Measurements from ENCODE around the gene VCPKMT. TPM values are rescaled to one million over a fixed set of nuclear protein-coding genes. Genes with fewer than 3 reads are reported as not detected.

The VCPKMT gene
- total RNA-seq, 3 donors from 2014 or later: 5.0 to 8.5 (median 8.3) TPM

DNA sequence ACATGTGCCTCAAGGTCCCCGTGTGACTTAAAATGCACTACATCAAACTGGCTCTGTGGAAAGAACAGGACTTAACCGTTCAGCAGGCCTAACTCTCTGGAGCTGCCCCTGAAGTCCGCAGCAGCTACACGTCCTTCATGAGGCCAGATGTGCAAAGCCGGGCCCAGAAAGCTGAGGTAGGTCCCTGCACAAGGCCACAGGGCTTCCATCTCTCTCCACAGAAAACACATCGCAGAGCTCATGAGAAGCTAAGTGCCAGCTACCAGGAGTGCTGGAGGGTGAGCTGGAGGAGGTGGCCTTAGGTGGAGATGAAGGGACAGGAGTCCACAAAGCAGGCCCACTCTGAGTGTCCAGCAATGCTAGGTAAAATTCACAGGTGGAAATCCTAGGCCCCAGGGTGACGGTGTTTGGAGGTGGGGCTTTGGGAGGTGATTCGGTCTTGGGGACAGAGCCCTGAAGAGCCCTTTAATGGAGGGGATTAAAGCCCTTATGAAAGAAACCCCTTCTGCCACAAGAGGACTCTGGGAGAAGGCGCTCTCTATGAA, 52.4 kb downstream of the VCPKMT start:
- Histone ChIP-seq H3K27ac (peak overlapping the region in 1 of 2 donors; percentile 12), H3K9me3 (no peaks in the 10 kb centered on the region)
- intact Hi-C loops (cut with DNase I; ENCODE audit: low total_unique reads): no loop called here

GRCh38 chr14:50062438-50063085, 53.8 kb downstream of the VCPKMT start:
- intact Hi-C loops (cut with DNase I; ENCODE audit: low total_unique reads): no loop called here

More for the DNA sequence above, 52.4 kb downstream of the VCPKMT start:
- H3K4me1 ChIP-seq: peaks cover 0 to 10% of the 10 kb centered on the region in 2 donors
- no peak overlapping the region for H3K4me3 ChIP-seq
- H3K27me3 ChIP-seq: no peaks in the 10 kb centered on the region
- no peaks in the 10 kb centered on the region for H3K36me3 ChIP-seq
- no peak for TF ChIP-seq POLR2AphosphoS5 (IDR thresholded peaks at IDR 0.05)
- TF ChIP-seq POLR2A (IDR thresholded peaks at IDR 0.05): no peak
- TF ChIP-seq CTCF (IDR thresholded peaks at IDR 0.05): no peak
- no peak for DNase-seq (ENCODE audit: low spot score in 2 of 2)

DNA sequence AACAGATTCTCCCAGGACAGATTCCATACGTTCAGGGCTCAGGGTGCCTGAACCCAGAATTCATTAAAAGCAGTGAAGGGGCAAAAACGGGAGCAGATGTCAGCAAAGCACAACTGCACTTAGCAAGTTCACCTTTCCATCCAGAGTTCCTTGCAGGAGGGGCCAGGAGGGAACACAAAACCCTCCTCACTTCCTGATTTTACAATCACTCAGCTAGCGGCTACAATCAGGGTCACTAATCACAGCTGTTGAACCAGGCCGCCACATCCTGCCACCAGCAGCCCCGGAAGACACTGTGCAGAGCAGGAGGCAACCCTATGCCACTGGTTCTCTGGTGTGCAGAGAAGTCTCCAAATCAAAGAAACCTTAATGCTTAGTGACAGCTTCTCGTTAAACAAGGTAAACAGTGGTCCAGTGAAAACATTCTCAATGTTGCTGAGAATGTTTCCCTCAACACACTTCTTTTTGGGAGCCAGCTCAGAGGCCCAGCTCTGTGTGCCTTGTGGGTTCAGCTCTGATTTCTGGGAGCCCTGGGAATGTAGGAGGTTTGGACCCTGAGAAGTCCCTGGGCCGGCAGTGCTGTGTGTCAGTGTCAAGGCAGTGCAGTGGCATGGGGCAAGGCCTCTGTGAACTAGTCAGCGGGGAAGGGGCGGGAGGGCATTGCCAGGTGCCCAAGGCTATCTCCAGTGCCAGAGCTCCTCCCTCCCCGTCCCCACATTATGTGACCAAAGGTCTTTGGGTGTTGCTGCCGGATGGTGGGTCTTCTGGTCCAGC, 54.5 kb downstream of the VCPKMT start:
- Histone ChIP-seq H3K27me3 (no peaks in the 10 kb centered on the region), H3K4me3 (no peak overlapping the region), H3K27ac (peak overlapping the region; percentile 84 to 91), H3K36me3 (no peaks in the 10 kb centered on the region), H3K4me1 (peaks cover 0 to 10% of the 10 kb centered on the region in 2 donors), H3K9me3 (no peaks in the 10 kb centered on the region)
- intact Hi-C loops (cut with DNase I; ENCODE audit: low total_unique reads): no loop called here
- TF ChIP-seq POLR2AphosphoS5 (IDR thresholded peaks at IDR 0.05) (no peak), CTCF (IDR thresholded peaks at IDR 0.05) (no peak), POLR2A (IDR thresholded peaks at IDR 0.05) (no peak)
- no peak for DNase-seq (ENCODE audit: low spot score in 2 of 2)

More at GRCh38 chr14:50062438-50063085, 53.8 kb downstream of the VCPKMT start:
- Histone ChIP-seq H3K4me3 (no peak overlapping the region), H3K4me1 (peaks cover 0 to 10% of the 10 kb centered on the region in 2 donors), H3K36me3 (no peaks in the 10 kb centered on the region), H3K27ac (peak overlapping the region; percentile 84 to 91), H3K27me3 (no peaks in the 10 kb centered on the region), H3K9me3 (no peaks in the 10 kb centered on the region)
- TF ChIP-seq CTCF (IDR thresholded peaks at IDR 0.05) (no peak), POLR2A (IDR thresholded peaks at IDR 0.05) (no peak), POLR2AphosphoS5 (IDR thresholded peaks at IDR 0.05) (no peak)
- DNase-seq (ENCODE audit: low spot score in 2 of 2): no peak

DNA sequence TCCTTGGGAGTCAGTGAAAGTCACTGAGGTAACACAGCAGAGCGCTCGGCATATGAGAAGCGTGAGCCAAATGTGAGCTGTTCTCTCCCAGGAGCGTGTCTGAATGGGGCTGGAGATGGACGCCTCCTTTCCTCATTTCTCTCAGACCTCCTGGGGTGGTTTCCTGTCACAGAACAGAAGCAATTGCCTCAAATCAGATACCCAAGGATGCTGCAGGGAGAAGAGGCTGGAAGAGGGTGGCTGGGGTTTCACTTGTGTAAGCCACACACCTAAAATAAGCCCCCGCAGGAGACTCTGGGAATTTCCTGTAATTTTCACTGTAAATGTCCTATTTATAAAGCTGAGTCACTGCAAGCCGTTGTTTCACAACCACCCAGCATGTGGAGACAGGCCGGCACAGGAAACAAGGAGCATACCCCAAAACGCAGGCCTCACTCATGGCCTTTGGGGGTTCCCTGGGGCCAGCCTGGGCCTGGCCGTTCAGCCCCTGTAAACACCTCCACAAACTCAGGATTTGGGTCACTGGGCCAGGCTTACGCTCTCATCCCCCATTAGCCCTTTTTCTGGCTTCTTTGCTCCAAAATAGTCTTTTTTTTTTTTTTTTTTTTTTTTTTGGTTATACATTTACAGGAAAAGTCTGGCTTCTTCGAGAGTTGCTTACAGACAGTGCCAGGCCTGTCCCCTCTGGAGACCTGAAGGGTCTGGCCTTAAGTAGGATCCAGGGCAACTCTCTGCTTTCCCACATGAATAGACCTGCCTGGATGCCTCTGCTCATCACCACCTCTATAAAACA, 55.3 kb downstream of the VCPKMT start:
- H3K36me3 ChIP-seq: no peaks in the 10 kb centered on the region
- H3K27me3 ChIP-seq: no peaks in the 10 kb centered on the region
- peak overlapping the region in 1 of 3 donors; percentile 22 for H3K4me3 ChIP-seq
- intact Hi-C loops (cut with DNase I; ENCODE audit: low total_unique reads): no loop called here
- H3K9me3 ChIP-seq: no peaks in the 10 kb centered on the region
- DNase-seq (ENCODE audit: low spot score in 2 of 2): peak in 1 of 2 donors; percentile 73
- peaks cover 0 to 10% of the 10 kb centered on the region in 2 donors for H3K4me1 ChIP-seq
- TF ChIP-seq CTCF (IDR thresholded peaks at IDR 0.05) (peak; percentile 29 to 44 (median 30)), POLR2AphosphoS5 (IDR thresholded peaks at IDR 0.05) (peak in 2 of 3 donors; percentile 19 to 70), POLR2A (IDR thresholded peaks at IDR 0.05) (no peak)
- peak overlapping the region; percentile 84 to 91 for H3K27ac ChIP-seq
